GM20000 (cell line): ENCODE results near the gene RPL38.

Experiments used
- DNase-seq: peaks from one replicate; pipeline ENCODE4 v3.0.0; 2012; ENCODE audit warnings: low spot score
- CTCF ChIP-seq: IDR thresholded peaks from 2 replicates; pipeline ENCODE4 v1.5.1; 2012; ENCODE audit warnings: mild to moderate bottlenecking, control low read depth; ENCODE audit errors: extremely low read depth, missing control alignments

RPL38 gene

GRCh38 chr17:74222399-74222798, 18.9 kb downstream of the RPL38 start:
- DNase-seq, result no peak
- TF ChIP-seq CTCF, result no peak

GRCh38 chr17:74223901-74224300, 20.4 kb downstream of the RPL38 start:
- no peak for TF ChIP-seq CTCF
- DNase-seq, result no peak

- DNase-seq, result no peak
- TF ChIP-seq CTCF, result no peak
Observed at GRCh38 chr17:74224959-74225725, 21.7 kb downstream of the RPL38 start.

GRCh38 chr17:74226252-74226651, 22.8 kb downstream of the RPL38 start:
- TF ChIP-seq CTCF, result no peak
- no peak for DNase-seq

- no peak for TF ChIP-seq CTCF
- no peak for DNase-seq
Observed at GRCh38 chr17:74227271-74228080, 24.0 kb downstream of the RPL38 start.

- no peak for TF ChIP-seq CTCF
Observed at GRCh38 chr17:74228306-74228978, 25.0 kb downstream of the RPL38 start.

GRCh38 chr17:74230896-74231295, 27.4 kb downstream of the RPL38 start:
- DNase-seq, result no peak
- TF ChIP-seq CTCF, result no peak

More at GRCh38 chr17:74228306-74228978, 25.0 kb downstream of the RPL38 start:
- no peak for DNase-seq
